Loucy (cell line): ENCODE results near the gene SCO1.

Experiments
- H2AFZ ChIP-seq: fragments of 200-600 bp; sonication (generic); 2 replicates; pipeline ENCODE4 v1.6.0; 2016; ENCODE audit warnings: antibody characterized with exemption, mild to moderate bottlenecking, low read length, moderate library complexity
- H3F3A ChIP-seq: fragments of 200-600 bp; 2 replicates; pipeline ENCODE4 v1.6.0; 2016; ENCODE audit warnings: antibody characterized with exemption, low read depth, mild to moderate bottlenecking
- H3K27me3 ChIP-seq: fragments of 200-600 bp; sonication (generic); 2 replicates; pipeline ENCODE4 v1.6.1; 2014; ENCODE audit warnings: low read length, mild to moderate bottlenecking; ENCODE audit not compliant: insufficient read depth, poor library complexity, severe bottlenecking
- H3K36me3 ChIP-seq: fragments of 200-600 bp; sonication (generic); 2 replicates; pipeline ENCODE4 v1.6.1; 2016; ENCODE audit warnings: low read length; ENCODE audit not compliant: insufficient read depth
- H3K4me1 ChIP-seq: fragments of 200-600 bp; sonication (generic); 2 replicates; pipeline ENCODE4 v1.5.1; 2014; ENCODE audit warnings: low read length, mild to moderate bottlenecking; ENCODE audit not compliant: insufficient read depth, poor library complexity, severe bottlenecking
- H3K4me2 ChIP-seq: fragments of 200-600 bp; sonication (generic); 2 replicates; pipeline ENCODE4 v1.6.0; 2014; ENCODE audit warnings: antibody characterized with exemption, low read length, low read depth, mild to moderate bottlenecking; ENCODE audit not compliant: poor library complexity, severe bottlenecking
- H3K4me3 ChIP-seq: fragments of 200-600 bp; sonication (generic); 2 replicates; pipeline ENCODE4 v1.5.1; 2014; ENCODE audit warnings: low read length, mild to moderate bottlenecking, mixed read lengths; ENCODE audit not compliant: poor library complexity, severe bottlenecking
- H3K79me2 ChIP-seq: fragments of 200-600 bp; sonication (generic); 2 replicates; pipeline ENCODE4 v1.6.1; 2014; ENCODE audit warnings: low read length; ENCODE audit not compliant: insufficient read depth
- H3K9ac ChIP-seq: fragments of 200-600 bp; sonication (generic); 2 replicates; pipeline ENCODE4 v1.6.0; 2014; ENCODE audit warnings: mild to moderate bottlenecking, low read depth, low read length, moderate library complexity; ENCODE audit not compliant: poor library complexity, severe bottlenecking
- H3K9me2 ChIP-seq: fragments of 200-600 bp; sonication (generic); replicated peaks from 2 replicates; pipeline ENCODE4 v1.6.1; 2016; ENCODE audit warnings: low read depth, low read length, mixed read lengths
- H3K9me3 ChIP-seq: fragments of 200-600 bp; sonication (generic); 2 replicates; pipeline ENCODE4 v1.6.1; 2014; ENCODE audit warnings: mild to moderate bottlenecking, antibody characterized with exemption, low read length, low read depth; ENCODE audit not compliant: insufficient read depth
- H4K20me1 ChIP-seq: fragments of 200-600 bp; sonication (generic); 2 replicates; pipeline ENCODE4 v1.6.0; 2014; ENCODE audit warnings: antibody characterized with exemption, low read length, mild to moderate bottlenecking; ENCODE audit not compliant: insufficient read depth, poor library complexity, severe bottlenecking
- CTCF ChIP-seq: fragments of 200-600 bp; sonication (generic); conservative IDR thresholded peaks from 2 replicates; pipeline ENCODE4 v1.5.1; 2014; ENCODE audit warnings: mild to moderate bottlenecking, antibody characterized with exemption, low read length
- EZH2phosphoT487 ChIP-seq: fragments of 200-600 bp; IDR thresholded peaks from 2 replicates; pipeline ENCODE4 v1.6.1; 2018; ENCODE audit warnings: antibody characterized with exemption, mild to moderate bottlenecking, moderate library complexity, borderline replicate concordance

Gene SCO1

GRCh38 chr17:10743316-10744009 lies 46.1 kb upstream of the SCO1 start:
- Histone ChIP-seq H3K4me3 (no peak overlapping the region), H3F3A (0 out of 2 replicates have a peak, but pooled peaks cover 2% of the 10 kb centered on the region), H3K36me3 (no peaks in the 10 kb centered on the region), H3K4me1 (peaks cover 27% of the 10 kb centered on the region), H3K79me2 (no peaks in the 10 kb centered on the region), H2AFZ (no peak overlapping the region), H3K27me3 (no peaks in the 10 kb centered on the region), H4K20me1 (no peaks in the 10 kb centered on the region), H3K9me3 (no peaks in the 10 kb centered on the region), H3K9ac (no peak overlapping the region), H3K4me2 (peak overlapping the region; percentile 74), H3K9me2 (no peaks in the 10 kb centered on the region)
- TF ChIP-seq CTCF: no peak
- TF ChIP-seq EZH2phosphoT487: no peak

GRCh38 chr17:10742431-10742830 lies 45.1 kb upstream of the SCO1 start:
- Histone ChIP-seq H4K20me1 (no peaks in the 10 kb centered on the region), H3K79me2 (no peaks in the 10 kb centered on the region), H3K4me1 (peaks cover 28% of the 10 kb centered on the region), H3K4me3 (no peak overlapping the region), H3K27me3 (no peaks in the 10 kb centered on the region), H3K9me2 (no peaks in the 10 kb centered on the region), H2AFZ (no peak overlapping the region), H3F3A (0 out of 2 replicates have a peak, but pooled peaks cover 2% of the 10 kb centered on the region), H3K4me2 (no peak overlapping the region), H3K9ac (no peak overlapping the region), H3K9me3 (no peaks in the 10 kb centered on the region), H3K36me3 (no peaks in the 10 kb centered on the region)
- TF ChIP-seq CTCF: no peak

GRCh38 chr17:10741416-10742135 lies 44.2 kb upstream of the SCO1 start:
- H3K9me3 ChIP-seq: no peaks in the 10 kb centered on the region
- no peaks in the 10 kb centered on the region for H4K20me1 ChIP-seq
- 0 out of 2 replicates have a peak, but pooled peaks cover 2% of the 10 kb centered on the region for H3F3A ChIP-seq
- TF ChIP-seq CTCF: no peak
- TF ChIP-seq EZH2phosphoT487: no peak
- peaks cover 32% of the 10 kb centered on the region for H3K4me1 ChIP-seq
- H3K4me3 ChIP-seq: no peak overlapping the region
- H3K9me2 ChIP-seq: no peaks in the 10 kb centered on the region
- H3K4me2 ChIP-seq: no peak overlapping the region
- H3K36me3 ChIP-seq: no peaks in the 10 kb centered on the region
- no peak overlapping the region for H2AFZ ChIP-seq
- no peak overlapping the region for H3K9ac ChIP-seq
- no peaks in the 10 kb centered on the region for H3K27me3 ChIP-seq
- no peaks in the 10 kb centered on the region for H3K79me2 ChIP-seq
